DOHH2 (cell line): ENCODE results near the gene COL27A1.

ENCODE experiments used
- EZH2phosphoT487 ChIP-seq: fragments of 200-600 bp; sonication (generic); IDR thresholded peaks from 2 replicates; pipeline ENCODE4 v1.6.1; 2017; ENCODE audit warnings: borderline replicate concordance, mild to moderate bottlenecking, antibody characterized with exemption, low read length, moderate library complexity, mixed read lengths
- TF ChIP-seq, protein P1 (sequence below): fragments of 200-600 bp; sonication (generic); IDR thresholded peaks from one replicate; pipeline ENCODE4 v1.5.1; 2014; ENCODE audit warnings: antibody characterized with exemption, mild to moderate bottlenecking, low read depth, low read length; ENCODE audit not compliant: poor library complexity, severe bottlenecking

DNA sequence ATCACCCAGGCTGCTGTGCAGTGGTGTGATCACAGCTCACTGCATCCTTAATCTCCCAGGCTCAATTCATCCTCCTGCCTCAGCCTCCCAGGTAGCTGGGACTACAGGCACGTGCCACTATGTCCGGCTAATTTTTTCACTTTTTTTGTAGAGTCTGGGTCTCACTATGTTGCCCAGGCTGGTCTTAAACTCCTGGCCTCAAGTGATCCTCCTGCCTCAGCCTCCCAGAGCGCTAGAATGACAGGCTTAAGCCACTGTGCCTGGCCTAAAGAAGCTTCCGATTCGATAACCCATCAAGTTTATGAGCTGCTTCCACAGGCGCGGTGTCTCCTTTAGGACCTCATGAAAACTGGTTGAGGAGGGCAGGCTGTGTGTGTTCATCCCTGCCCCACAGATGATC is 16.2 kb downstream of the COL27A1 start:
- TF ChIP-seq, protein P1, sequence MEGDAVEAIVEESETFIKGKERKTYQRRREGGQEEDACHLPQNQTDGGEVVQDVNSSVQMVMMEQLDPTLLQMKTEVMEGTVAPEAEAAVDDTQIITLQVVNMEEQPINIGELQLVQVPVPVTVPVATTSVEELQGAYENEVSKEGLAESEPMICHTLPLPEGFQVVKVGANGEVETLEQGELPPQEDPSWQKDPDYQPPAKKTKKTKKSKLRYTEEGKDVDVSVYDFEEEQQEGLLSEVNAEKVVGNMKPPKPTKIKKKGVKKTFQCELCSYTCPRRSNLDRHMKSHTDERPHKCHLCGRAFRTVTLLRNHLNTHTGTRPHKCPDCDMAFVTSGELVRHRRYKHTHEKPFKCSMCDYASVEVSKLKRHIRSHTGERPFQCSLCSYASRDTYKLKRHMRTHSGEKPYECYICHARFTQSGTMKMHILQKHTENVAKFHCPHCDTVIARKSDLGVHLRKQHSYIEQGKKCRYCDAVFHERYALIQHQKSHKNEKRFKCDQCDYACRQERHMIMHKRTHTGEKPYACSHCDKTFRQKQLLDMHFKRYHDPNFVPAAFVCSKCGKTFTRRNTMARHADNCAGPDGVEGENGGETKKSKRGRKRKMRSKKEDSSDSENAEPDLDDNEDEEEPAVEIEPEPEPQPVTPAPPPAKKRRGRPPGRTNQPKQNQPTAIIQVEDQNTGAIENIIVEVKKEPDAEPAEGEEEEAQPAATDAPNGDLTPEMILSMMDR = no peak
- TF ChIP-seq EZH2phosphoT487 = no peak
